ENCODE data around the gene MVD.
"Not testable (repeated sequence)": the region's sequence is repeated elsewhere in the genome, so short reads cannot be mapped to it uniquely, and the experiment has no call there.

Gene MVD

GRCh38 chr16:88624977-88625576, 37.8 kb downstream of the MVD start:
- DNase-seq (ENCODE audit: low read depth), result no peak

- DNase-seq (ENCODE audit: low read depth), result no peak
Observed at GRCh38 chr16:88624481-88624880, 38.4 kb downstream of the MVD start.

GRCh38 chr16:88623858-88624257, 39.0 kb downstream of the MVD start:
- no peak for DNase-seq (ENCODE audit: low read depth)

GRCh38 chr16:88622866-88623265, 40.0 kb downstream of the MVD start:
- DNase-seq (ENCODE audit: low read depth), result no peak

- DNase-seq (ENCODE audit: low read depth), result no peak
Observed at GRCh38 chr16:88622125-88622524, 40.8 kb downstream of the MVD start.

- DNase-seq (ENCODE audit: low read depth), result peak; percentile 83
Observed at GRCh38 chr16:88619859-88620815, 42.8 kb downstream of the MVD start.

- DNase-seq (ENCODE audit: low read depth), result no peak
Observed at GRCh38 chr16:88618956-88619667, 43.8 kb downstream of the MVD start.

- no peak for DNase-seq (ENCODE audit: low read depth)
Observed at GRCh38 chr16:88618182-88618955, 44.5 kb downstream of the MVD start.

GRCh38 chr16:88617268-88618031, 45.4 kb downstream of the MVD start:
- DNase-seq (ENCODE audit: low read depth), result no peak

- no peak for DNase-seq (ENCODE audit: low read depth)
Observed at GRCh38 chr16:88616736-88617135, 46.2 kb downstream of the MVD start.

- DNase-seq (ENCODE audit: low read depth), result no peak
Observed at GRCh38 chr16:88616320-88616719, 46.6 kb downstream of the MVD start.

GRCh38 chr16:88614818-88615580, 47.9 kb downstream of the MVD start:
- no peak for DNase-seq (ENCODE audit: low read depth)

- DNase-seq (ENCODE audit: low read depth), result no peak
Observed at GRCh38 chr16:88613911-88614817, 48.7 kb downstream of the MVD start.

GRCh38 chr16:88613293-88613692, 49.6 kb downstream of the MVD start:
- no peak for DNase-seq (ENCODE audit: low read depth)

- DNase-seq (ENCODE audit: low read depth), result no peak
Observed at GRCh38 chr16:88610909-88611812, 51.7 kb downstream of the MVD start.

- no peak for DNase-seq (ENCODE audit: low read depth)
Observed at GRCh38 chr16:88610080-88610479, 52.8 kb downstream of the MVD start.

- DNase-seq (ENCODE audit: low read depth), result not testable (repeated sequence)
Observed at GRCh38 chr16:88609426-88609825, 53.5 kb downstream of the MVD start.

GRCh38 chr16:88608076-88608475, 54.8 kb downstream of the MVD start:
- no peak for DNase-seq (ENCODE audit: low read depth)
